ENCODE data around the gene UQCR11. TPM values are rescaled to one million over a fixed set of nuclear protein-coding genes. Genes with fewer than 3 reads are reported as not detected.

Gene UQCR11
- total and polyA plus RNA-seq, 2 of the 8 experiments (the other 6 are each of a cell fraction or from before 2014, with no cell fraction given), result 162 to 171 TPM

DNA sequence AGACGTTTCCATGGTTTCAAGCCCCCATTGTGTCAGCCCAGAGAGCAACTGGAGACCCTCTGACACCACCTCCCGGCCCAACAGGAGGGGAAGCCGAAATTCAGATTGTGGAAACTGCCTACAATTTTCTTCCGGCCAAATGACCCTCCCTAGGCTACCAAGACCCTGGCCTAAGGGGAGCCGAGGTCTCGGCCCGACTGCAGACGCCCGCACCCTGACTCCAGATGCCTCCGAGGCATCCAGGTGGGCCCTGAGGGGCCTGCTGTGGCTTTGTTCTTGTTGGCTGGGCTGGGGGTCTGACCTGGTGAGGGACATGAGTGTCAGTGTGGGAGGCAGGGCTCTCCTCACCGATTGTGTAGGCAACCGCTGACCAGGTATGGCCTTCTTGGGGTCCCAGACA lies 46.7 kb downstream of the UQCR11 start:
- Histone ChIP-seq H3K4me1 (replicated peaks in 1 of 4; ENCODE audit: control insufficient read depth in 3 of 4, insufficient read depth in 4 of 4, low read length in 3 of 4) (no peaks in the 10 kb centered on the region; a peak in 1 of 7 replicates), H3K27ac (ENCODE audit: low read depth, low read length) (no peak overlapping the region), H3K4ac (replicated peaks; ENCODE audit: insufficient read length, low read depth, low read length) (no peak overlapping the region), H2BK20ac (ENCODE audit: low read length) (no peak overlapping the region), H3K79me1 (ENCODE audit: low read depth, low read length) (peaks cover 20% of the 10 kb centered on the region), H3K27me3 (replicated peaks in 1 of 4; ENCODE audit: control insufficient read depth in 3 of 4, extremely low read depth in 1 of 4, insufficient read depth in 3 of 4, low read length in 3 of 4) (no peaks in the 10 kb centered on the region), H2BK5ac (ENCODE audit: low read depth, low read length) (no peak overlapping the region), H2AK5ac (ENCODE audit: low read depth, low read length) (no peak overlapping the region), H3K9ac (replicated peaks in 1 of 4; ENCODE audit: extremely low read depth in 1 of 4, low read depth in 3 of 4, low read length in 3 of 4) (no peak overlapping the region), H3K36me3 (ENCODE audit: control insufficient read depth in 2 of 4, insufficient read depth in 4 of 4, low read length in 3 of 4) (peaks cover 0 to 16% (median 1%) of the 10 kb centered on the region in 4 experiments; a peak in 6 of 8 replicates), H3K18ac (ENCODE audit: extremely low read depth, low read length) (no peak overlapping the region), H3K23me2 (ENCODE audit: low read depth, low read length) (no peaks in the 10 kb centered on the region), H3K56ac (replicated peaks; ENCODE audit: insufficient read length, low read depth, low read length) (no peak overlapping the region), H3K23ac (ENCODE audit: insufficient read length) (no peak overlapping the region), H3K14ac (ENCODE audit: insufficient read length) (no peak overlapping the region), H3K79me2 (ENCODE audit: control insufficient read depth in 1 of 2, insufficient read depth in 2 of 2, low read length in 2 of 2) (peaks cover 0 to 42% of the 10 kb centered on the region in 2 experiments; a peak in 3 of 4 replicates), H3K4me2 (ENCODE audit: insufficient read depth in 1 of 2, low read depth in 2 of 2, low read length in 2 of 2) (no peak overlapping the region), H4K91ac (replicated peaks; ENCODE audit: insufficient read length, low read length) (no peak overlapping the region), H4K5ac (ENCODE audit: insufficient read length, low read depth, low read length) (no peak overlapping the region), H2AFZ (ENCODE audit: low read length) (no peak overlapping the region), H3K9me3 (ENCODE audit: insufficient read depth in 2 of 2, low read depth in 1 of 2, low read length in 1 of 2) (no peaks in the 10 kb centered on the region), H4K8ac (ENCODE audit: extremely low read depth, insufficient read depth, low read length) (no peak overlapping the region), H2BK12ac (ENCODE audit: low read depth, low read length) (no peak overlapping the region), H3K4me3 (ENCODE audit: extremely low read depth in 1 of 4, insufficient read depth in 2 of 4, low read depth in 3 of 4, low read length in 4 of 4) (no peak overlapping the region), H4K20me1 (replicated peaks in 1 of 2; ENCODE audit: control insufficient read depth in 1 of 2, insufficient read depth in 2 of 2, low read length in 2 of 2) (peaks cover 26 to 42% of the 10 kb centered on the region in 2 experiments), H2BK120ac (replicated peaks; ENCODE audit: low read depth, low read length) (no peak overlapping the region), H2BK15ac (ENCODE audit: low read length) (no peak overlapping the region)
- FAIRE-seq (no peak), DNase-seq (ENCODE audit: low read depth in 1 of 2, low spot score in 2 of 2) (no peak)
- no peak for TF ChIP-seq RAD21 (IDR thresholded peaks at IDR 0.05 in 1 of 2, conservative IDR thresholded peaks at IDR 0.05 in 1 of 2; ENCODE audit: low read depth in 2 of 2, low read length in 2 of 2)
- no peak for TF ChIP-seq POLR2A (IDR thresholded peaks at IDR 0.05; ENCODE audit: control extremely low read depth in 1 of 2, low read depth in 2 of 2, low read length in 2 of 2)
- TF ChIP-seq RBBP5 (IDR thresholded peaks at IDR 0.05; ENCODE audit: borderline replicate concordance, low read depth, low read length), result no peak
- no peak for TF ChIP-seq YY1 (IDR thresholded peaks at IDR 0.05; ENCODE audit: low read depth, low read length)
- TF ChIP-seq CREB1 (IDR thresholded peaks at IDR 0.05), result no peak
- WGBS, 2 experiments (ENCODE audit: extremely low coverage in 1 of 2, insufficient coverage in 1 of 2, insufficient read length in 1 of 2, insufficient replicate concordance in 2 of 2, low coverage in 1 of 2, low lambda C conversion rate in 2 of 2, missing lambda C conversion rate in 1 of 2), result 91% methylated on average over 12 of the region's 12 CpGs; no CpG with 5 or more reads in 1 of the 2 experiments
- ChIA-PET CTCF (ENCODE audit: partially characterized antibody) (interaction anchor here (0.5 kb wide), 1 partner anchor 1914 kb away, joined by 3 read pairs; no protein-coding TSS in a partner anchor), POLR2A (ENCODE audit: partially characterized antibody) (interaction anchor here (0.8 kb wide), 1 partner anchor 8 kb away, joined by 3 read pairs; no protein-coding TSS in a partner anchor)
